HepG2 (cell line): ENCODE measurements around the gene CYBC1. TPM values are rescaled to one million over a fixed set of nuclear protein-coding genes. Genes with fewer than 3 reads are reported as not detected.

ENCODE experiments used
- BORCS8-MEF2B ChIP-seq: sonication (generic); formaldehyde crosslinking; IDR thresholded peaks from 2 replicates; pipeline ENCODE4 v1.8.0; 2022; ENCODE audit warnings: mild to moderate bottlenecking, missing genetic modification reagents
- MZF1 ChIP-seq: sonication (generic); formaldehyde crosslinking; IDR thresholded peaks from 2 replicates; pipeline ENCODE4 v1.8.1; 2023; ENCODE audit warnings: mild to moderate bottlenecking, missing genetic modification reagents, borderline replicate concordance
- PHF8 ChIP-seq: sonication (generic); formaldehyde crosslinking; IDR thresholded peaks from 2 replicates; pipeline ENCODE4 v1.5.0; 2020; ENCODE audit warnings: missing genetic modification reagents
- RAD21 ChIP-seq: fragments of 450-650 bp; formaldehyde crosslinking; IDR thresholded peaks from 2 replicates; pipeline ENCODE4 v1.5.0; 2020; ENCODE audit warnings: mild to moderate bottlenecking
- STAG1 ChIP-seq: sonication (generic); formaldehyde crosslinking; IDR thresholded peaks from 2 replicates; pipeline ENCODE4 v1.4.0; 2020; ENCODE audit warnings: missing genetic modification reagents
- ZNF10 ChIP-seq: sonication (generic); formaldehyde crosslinking; IDR thresholded peaks from 2 replicates; pipeline ENCODE4 v1.4.0; 2020; ENCODE audit warnings: mild to moderate bottlenecking, low read depth, missing genetic modification reagents, borderline replicate concordance
- ZNF773 ChIP-seq: sonication (generic); formaldehyde crosslinking; IDR thresholded peaks from 2 replicates; pipeline ENCODE4 v1.4.0; 2020; ENCODE audit warnings: missing genetic modification reagents, borderline replicate concordance
- ZSCAN29 ChIP-seq: sonication (generic); formaldehyde crosslinking; conservative IDR thresholded peaks from 2 replicates; pipeline ENCODE4 v1.4.0; 2020; ENCODE audit warnings: mild to moderate bottlenecking, missing genetic modification reagents
- polyA plus RNA-seq, 8 experiments: library from polyadenylated mRNA; depleted of rRNA in 3 of 8; stranded (reverse) in 7 of 8; unstranded in 1 of 8; fragments of >200 nt; fragmentation: Illumina TruSeq in 4 of 8; extraction: Trizol in 4 of 8; gene quantifications; 2 replicates each; pipeline versions ENCODE4 v1.2.1 to v1.2.3, GENCODE V29; 2011 to 2016; ENCODE audit warnings: low read depth in 4 of 8, missing spikeins in 1 of 8, mixed read lengths in 1 of 8; ENCODE audit not compliant: insufficient read depth in 1 of 8
- total RNA-seq, 5 experiments: library from RNA; depleted of rRNA; stranded (reverse); fragments of >200 nt; fragmentation: Illumina TruSeq; extraction: Trizol; gene quantifications; 2 replicates each; pipeline ENCODE4 v1.2.3, GENCODE V29; 2016; ENCODE audit warnings: low read depth in 1 of 5
- TF ChIP-seq, protein P1 (sequence below): sonication (generic); formaldehyde crosslinking; IDR thresholded peaks from 2 replicates; pipeline ENCODE4 v1.5.0; 2020; ENCODE audit warnings: mild to moderate bottlenecking, missing genetic modification reagents, moderate library complexity
- TF ChIP-seq, protein P2 (sequence below): sonication (generic); formaldehyde crosslinking; conservative IDR thresholded peaks from 2 replicates; pipeline ENCODE4 v1.4.0; 2020; ENCODE audit warnings: mild to moderate bottlenecking, missing genetic modification reagents, moderate library complexity

The CYBC1 gene
- total and polyA plus RNA-seq, 2 of the 13 experiments (the other 11 are each of a cell fraction or from before 2014, with no cell fraction given), result 43.4 to 44.1 TPM

DNA sequence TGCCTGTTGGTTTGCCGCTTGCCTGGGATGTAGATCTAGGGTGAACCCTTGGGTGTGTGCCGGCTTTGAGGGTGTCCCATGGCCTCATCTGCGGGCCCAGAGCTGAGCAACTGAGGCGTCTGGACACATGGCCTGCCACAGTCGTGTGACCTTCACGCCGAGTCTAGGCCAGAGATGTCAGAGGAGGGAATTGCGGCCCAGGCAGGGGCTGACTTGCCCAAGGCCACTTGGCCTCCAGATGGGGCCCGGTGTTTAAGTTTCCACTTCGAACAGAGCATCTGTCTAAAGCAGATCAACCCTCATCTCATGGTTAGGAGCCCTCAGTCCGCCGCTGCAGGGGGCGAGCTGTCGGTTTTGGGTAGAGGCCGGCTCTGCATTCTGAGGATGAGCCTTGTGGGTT lies 41.0 kb upstream of the CYBC1 start (continued):
- TF ChIP-seq, protein P1, sequence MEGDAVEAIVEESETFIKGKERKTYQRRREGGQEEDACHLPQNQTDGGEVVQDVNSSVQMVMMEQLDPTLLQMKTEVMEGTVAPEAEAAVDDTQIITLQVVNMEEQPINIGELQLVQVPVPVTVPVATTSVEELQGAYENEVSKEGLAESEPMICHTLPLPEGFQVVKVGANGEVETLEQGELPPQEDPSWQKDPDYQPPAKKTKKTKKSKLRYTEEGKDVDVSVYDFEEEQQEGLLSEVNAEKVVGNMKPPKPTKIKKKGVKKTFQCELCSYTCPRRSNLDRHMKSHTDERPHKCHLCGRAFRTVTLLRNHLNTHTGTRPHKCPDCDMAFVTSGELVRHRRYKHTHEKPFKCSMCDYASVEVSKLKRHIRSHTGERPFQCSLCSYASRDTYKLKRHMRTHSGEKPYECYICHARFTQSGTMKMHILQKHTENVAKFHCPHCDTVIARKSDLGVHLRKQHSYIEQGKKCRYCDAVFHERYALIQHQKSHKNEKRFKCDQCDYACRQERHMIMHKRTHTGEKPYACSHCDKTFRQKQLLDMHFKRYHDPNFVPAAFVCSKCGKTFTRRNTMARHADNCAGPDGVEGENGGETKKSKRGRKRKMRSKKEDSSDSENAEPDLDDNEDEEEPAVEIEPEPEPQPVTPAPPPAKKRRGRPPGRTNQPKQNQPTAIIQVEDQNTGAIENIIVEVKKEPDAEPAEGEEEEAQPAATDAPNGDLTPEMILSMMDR (CRISPR knock-in tag), result peak; percentile 64
- TF ChIP-seq MZF1 (CRISPR knock-in tag) (no peak), ZNF773 (CRISPR knock-in tag) (no peak), ZSCAN29 (CRISPR knock-in tag) (no peak), BORCS8-MEF2B (CRISPR knock-in tag) (no peak), RAD21 (0 out of 2 replicates have a peak, but pooled peaks have one; percentile 29), ZNF10 (CRISPR knock-in tag) (no peak), PHF8 (0 out of 2 replicates have a peak, but pooled peaks have one; percentile 1), STAG1 (CRISPR knock-in tag) (peak; percentile 48)
- TF ChIP-seq, protein P2, sequence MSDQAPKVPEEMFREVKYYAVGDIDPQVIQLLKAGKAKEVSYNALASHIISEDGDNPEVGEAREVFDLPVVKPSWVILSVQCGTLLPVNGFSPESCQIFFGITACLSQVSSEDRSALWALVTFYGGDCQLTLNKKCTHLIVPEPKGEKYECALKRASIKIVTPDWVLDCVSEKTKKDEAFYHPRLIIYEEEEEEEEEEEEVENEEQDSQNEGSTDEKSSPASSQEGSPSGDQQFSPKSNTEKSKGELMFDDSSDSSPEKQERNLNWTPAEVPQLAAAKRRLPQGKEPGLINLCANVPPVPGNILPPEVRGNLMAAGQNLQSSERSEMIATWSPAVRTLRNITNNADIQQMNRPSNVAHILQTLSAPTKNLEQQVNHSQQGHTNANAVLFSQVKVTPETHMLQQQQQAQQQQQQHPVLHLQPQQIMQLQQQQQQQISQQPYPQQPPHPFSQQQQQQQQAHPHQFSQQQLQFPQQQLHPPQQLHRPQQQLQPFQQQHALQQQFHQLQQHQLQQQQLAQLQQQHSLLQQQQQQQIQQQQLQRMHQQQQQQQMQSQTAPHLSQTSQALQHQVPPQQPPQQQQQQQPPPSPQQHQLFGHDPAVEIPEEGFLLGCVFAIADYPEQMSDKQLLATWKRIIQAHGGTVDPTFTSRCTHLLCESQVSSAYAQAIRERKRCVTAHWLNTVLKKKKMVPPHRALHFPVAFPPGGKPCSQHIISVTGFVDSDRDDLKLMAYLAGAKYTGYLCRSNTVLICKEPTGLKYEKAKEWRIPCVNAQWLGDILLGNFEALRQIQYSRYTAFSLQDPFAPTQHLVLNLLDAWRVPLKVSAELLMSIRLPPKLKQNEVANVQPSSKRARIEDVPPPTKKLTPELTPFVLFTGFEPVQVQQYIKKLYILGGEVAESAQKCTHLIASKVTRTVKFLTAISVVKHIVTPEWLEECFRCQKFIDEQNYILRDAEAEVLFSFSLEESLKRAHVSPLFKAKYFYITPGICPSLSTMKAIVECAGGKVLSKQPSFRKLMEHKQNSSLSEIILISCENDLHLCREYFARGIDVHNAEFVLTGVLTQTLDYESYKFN, result no peak
